Transverse colon (tissue), 4 donors: ENCODE data around the gene PLB1. TPM values are rescaled to one million over a fixed set of nuclear protein-coding genes. Genes with fewer than 3 reads are reported as not detected.

Experiments
- DNase-seq: peaks from one replicate; pipeline ENCODE4 v3.0.0-alpha.2; 2019
- H3K27ac ChIP-seq, 4 donors: fragments of 200-600 bp; sonication (generic); 2 replicates each; pipeline ENCODE4 v1.5.1; 2016 to 2018; ENCODE audit warnings: inconsistent platforms in 4 of 4
- H3K27me3 ChIP-seq: fragments of 200-600 bp; sonication (generic); 2 replicates; pipeline ENCODE4 v1.5.1; 2017; ENCODE audit warnings: inconsistent platforms
- H3K36me3 ChIP-seq, 4 donors: fragments of 200-600 bp; sonication (generic); 2 replicates each; pipeline ENCODE4 v1.5.1; 2017 to 2019; ENCODE audit warnings: inconsistent platforms in 4 of 4
- H3K4me1 ChIP-seq, 4 donors: fragments of 200-600 bp; sonication (generic); 2 replicates each; pipeline ENCODE4 v1.5.1; 2017 to 2020; ENCODE audit warnings: inconsistent platforms in 4 of 4
- H3K4me3 ChIP-seq, 4 donors: fragments of 200-600 bp; sonication (generic); 1 replicate in 1 of 4; 2 replicates in 3 of 4; pipeline versions ENCODE4 v1.5.1 to v1.6.1; 2017 to 2019; ENCODE audit warnings: inconsistent platforms in 4 of 4
- H3K9me3 ChIP-seq, 2 donors: fragments of 200-600 bp; sonication (generic); 2 replicates each; pipeline ENCODE4 v1.5.1; 2017 to 2019; ENCODE audit warnings: inconsistent platforms in 2 of 2
- CTCF ChIP-seq, 5 experiments: fragments of 200-600 bp in 3 of 5; fragments of 450-650 bp in 2 of 5; sonication (generic) in 3 of 5; IDR thresholded peaks; 1 replicate in 2 of 5; 2 replicates in 3 of 5; pipeline ENCODE4 v1.5.1; 2016 to 2017; ENCODE audit warnings: antibody characterized with exemption in 5 of 5, inconsistent platforms in 3 of 5, mild to moderate bottlenecking in 2 of 5, moderate library complexity in 1 of 5
- EP300 ChIP-seq: sonication (generic); formaldehyde crosslinking; IDR thresholded peaks from one replicate; pipeline ENCODE4 v1.6.1; 2017; ENCODE audit warnings: antibody characterized with exemption, low read depth
- POLR2A ChIP-seq: fragments of 450-650 bp; IDR thresholded peaks from one replicate; pipeline ENCODE4 v1.6.1; 2016; ENCODE audit warnings: antibody characterized with exemption, mild to moderate bottlenecking, moderate library complexity
- POLR2AphosphoS5 ChIP-seq, 3 donors: sonication (generic); formaldehyde crosslinking; IDR thresholded peaks; one replicate each; pipeline ENCODE4 v1.6.1; 2016; ENCODE audit warnings: antibody characterized with exemption in 3 of 3
- WGBS, 2 donors: methylation state at CpG; one replicate each; pipeline ENCODE4 v1.1.5; 2018; ENCODE audit warnings: low coverage in 1 of 2; 5-methylcytosine and 5-hydroxymethylcytosine counted together
- in situ Hi-C, 4 donors: fragments of 200-750 bp; cut with MboI; loops; one replicate each; pipeline versions ENCODE4 v1.15.0 to v1.15.1; 2017; ENCODE audit warnings: low sequenced_read_pairs in 3 of 4, low pct_ligation_motif_present in 1 of 4, low pct_unique_long_range_greater_than_20kb in 1 of 4
- intact Hi-C: fragments of 100-400 bp; cut with DNase I; formaldehyde crosslinking; loops from one replicate; pipeline ENCODE4 v1.15.1; 2023; ENCODE audit warnings: low total_unique reads
- total RNA-seq, 4 donors: library from RNA; depleted of rRNA; stranded (reverse); fragments of >200 nt; gene quantifications; one replicate each; pipeline ENCODE4 v1.1.0, GENCODE V29; 2016

The PLB1 gene
- total RNA-seq, 4 donors from 2014 or later = 0.20 to 4.2 (median 1.8) TPM

- in situ Hi-C loops = no loop called here
- 40 to 70% methylated on average over 1 of the region's 1 CpG for WGBS, 2 donors
- Histone ChIP-seq H3K27me3 (no peaks in the 10 kb centered on the region), H3K4me1 (peaks cover 27 to 90% (median 65%) of the 10 kb centered on the region in 4 donors), H3K9me3 (no peaks in the 10 kb centered on the region), H3K36me3 (no peaks in the 10 kb centered on the region), H3K27ac (peak overlapping the region; percentile 66 to 71 (median 70)), H3K4me3 (no peak overlapping the region)
- no peak for DNase-seq
- intact Hi-C loops = loop anchor here (5.0 kb wide), 1 partner anchor 1069 kb away; no protein-coding TSS in a partner anchor
- TF ChIP-seq EP300 (no peak), POLR2A (no peak), CTCF (IDR thresholded peaks at IDR 0.05) (no peak), POLR2AphosphoS5 (IDR thresholded peaks at IDR 0.05) (no peak)
Observed at GRCh38 chr2:28658369-28658768, 162.5 kb downstream of the PLB1 start.

GRCh38 chr2:28659127-28659526 lies 163.3 kb downstream of the PLB1 start:
- no peaks in the 10 kb centered on the region for H3K9me3 ChIP-seq
- no peak for TF ChIP-seq EP300
- no peak for TF ChIP-seq CTCF (IDR thresholded peaks at IDR 0.05)
- TF ChIP-seq POLR2A = no peak
- TF ChIP-seq POLR2AphosphoS5 (IDR thresholded peaks at IDR 0.05) = no peak
- no peaks in the 10 kb centered on the region for H3K27me3 ChIP-seq
- H3K4me3 ChIP-seq = no peak overlapping the region
- no peak for DNase-seq
- no peaks in the 10 kb centered on the region for H3K36me3 ChIP-seq
- in situ Hi-C loops = no loop called here
- intact Hi-C loops = loop anchor here (5.0 kb wide), 1 partner anchor 1068 kb away; no protein-coding TSS in a partner anchor
- H3K4me1 ChIP-seq = peaks cover 35 to 97% (median 71%) of the 10 kb centered on the region in 4 donors
- H3K27ac ChIP-seq = peak overlapping the region in 2 of 4 donors; percentile 66 to 70

- no peaks in the 10 kb centered on the region for H3K9me3 ChIP-seq
- 16 to 33% methylated on average over 1 to 5 of the region's 5 CpGs for WGBS, 2 donors
- H3K4me1 ChIP-seq = peaks cover 42 to 90% (median 71%) of the 10 kb centered on the region in 4 donors
- peak overlapping the region; percentile 83 to 91 (median 88) for H3K27ac ChIP-seq
- in situ Hi-C loops = loop anchor here in 1 of 4 donors (10.0 kb wide), 1 partner anchor 93 kb away; the partner anchor contains the start of gene PPP1CB
- H3K4me3 ChIP-seq = no peak overlapping the region
- DNase-seq = peak; percentile 75
- TF ChIP-seq POLR2A (peak; percentile 21), EP300 (peak; percentile 89), CTCF (IDR thresholded peaks at IDR 0.05) (no peak), POLR2AphosphoS5 (IDR thresholded peaks at IDR 0.05) (peak; percentile 78 to 90 (median 89))
- no peaks in the 10 kb centered on the region for H3K36me3 ChIP-seq
- no peaks in the 10 kb centered on the region for H3K27me3 ChIP-seq
- intact Hi-C loops = loop anchor here (5.0 kb wide), 2 partner anchors 69 to 91 kb away; partner anchors contain the start of gene PPP1CB
Observed at GRCh38 chr2:28661589-28662001, 165.7 kb downstream of the PLB1 start.

GRCh38 chr2:28662044-28662443 lies 166.2 kb downstream of the PLB1 start:
- Histone ChIP-seq H3K4me1 (peaks cover 42 to 85% (median 68%) of the 10 kb centered on the region in 4 donors), H3K4me3 (no peak overlapping the region), H3K9me3 (no peaks in the 10 kb centered on the region), H3K27ac (peak overlapping the region; percentile 83 to 91 (median 88)), H3K36me3 (no peaks in the 10 kb centered on the region), H3K27me3 (no peaks in the 10 kb centered on the region)
- 40 to 50% methylated on average over 1 of the region's 1 CpG for WGBS, 2 donors
- intact Hi-C loops (loop anchor here (5.0 kb wide), 2 partner anchors 70 to 90 kb away; partner anchors contain the start of gene PPP1CB), in situ Hi-C loops (loop anchor here in 1 of 4 donors (10.0 kb wide), 1 partner anchor 93 kb away; the partner anchor contains the start of gene PPP1CB)
- no peak for TF ChIP-seq EP300
- no peak for TF ChIP-seq CTCF (IDR thresholded peaks at IDR 0.05)
- no peak for TF ChIP-seq POLR2AphosphoS5 (IDR thresholded peaks at IDR 0.05)
- TF ChIP-seq POLR2A = no peak
- peak; percentile 86 for DNase-seq
